GM23338 (cell line): ENCODE measurements around the gene NDOR1. TPM values are rescaled to one million over a fixed set of nuclear protein-coding genes. Genes with fewer than 3 reads are reported as not detected.
A peak's percentile ranks its signal among the peaks of the same experiment; 100 is the strongest.

Source experiments
- ATAC-seq: fragments of 200-7000 bp; cut with Tn5 transposase; 3 replicates; pipeline ENCODE4 v1.9.1; 2020
- DNase-seq: peaks from one replicate; pipeline ENCODE4 v3.0.0-alpha.2; 2015; ENCODE audit warnings: low spot score
- H2AFZ ChIP-seq: fragments of 200-600 bp; sonication (generic); 2 replicates; pipeline ENCODE4 v1.8.0; 2016; ENCODE audit warnings: antibody characterized with exemption, mild to moderate bottlenecking, moderate library complexity
- H3F3A ChIP-seq: fragments of 200-600 bp; sonication (generic); replicated peaks from 2 replicates; pipeline ENCODE4 v1.8.0; 2017; ENCODE audit warnings: antibody characterized with exemption, mixed run types, low read depth
- H3K27ac ChIP-seq: fragments of 200-600 bp; sonication (generic); 2 replicates; pipeline ENCODE4 v1.6.1; 2016; ENCODE audit warnings: low read depth
- H3K27me3 ChIP-seq: fragments of 200-600 bp; sonication (generic); 2 replicates; pipeline ENCODE4 v1.8.0; 2016; ENCODE audit warnings: mild to moderate bottlenecking, mixed run types, moderate library complexity; ENCODE audit not compliant: insufficient read depth
- H3K36me3 ChIP-seq: fragments of 200-600 bp; sonication (generic); 2 replicates; pipeline ENCODE4 v1.8.0; 2016; ENCODE audit warnings: mild to moderate bottlenecking; ENCODE audit not compliant: insufficient read depth
- H3K4me1 ChIP-seq: fragments of 200-600 bp; sonication (generic); 2 replicates; pipeline ENCODE4 v1.8.0; 2016; ENCODE audit warnings: mild to moderate bottlenecking, moderate library complexity; ENCODE audit not compliant: insufficient read depth
- H3K4me2 ChIP-seq: fragments of 200-600 bp; sonication (generic); 2 replicates; pipeline ENCODE4 v1.7.1; 2017; ENCODE audit warnings: mixed run types
- H3K4me3 ChIP-seq: fragments of 200-600 bp; sonication (generic); 2 replicates; pipeline ENCODE4 v1.6.1; 2016; ENCODE audit warnings: mixed run types
- H3K79me2 ChIP-seq: fragments of 200-600 bp; sonication (generic); replicated peaks from 2 replicates; pipeline ENCODE4 v1.8.0; 2017; ENCODE audit warnings: mild to moderate bottlenecking; ENCODE audit not compliant: insufficient read depth
- H3K9me2 ChIP-seq: fragments of 200-600 bp; sonication (generic); 2 replicates; pipeline ENCODE4 v1.8.0; 2017; ENCODE audit not compliant: insufficient read depth
- H4K20me1 ChIP-seq: fragments of 200-600 bp; sonication (generic); replicated peaks from 2 replicates; pipeline ENCODE4 v1.8.0; 2017; ENCODE audit warnings: mild to moderate bottlenecking; ENCODE audit not compliant: insufficient read depth
- H3K27ac Mint-ChIP-seq: 2 replicates; pipeline ENCODE4 v1.8.0; 2020; ENCODE audit warnings: inconsistent platforms, mild to moderate bottlenecking, moderate library complexity, mixed read lengths
- H3K27me3 Mint-ChIP-seq: 3 replicates; pipeline ENCODE4 v1.8.0; 2022; ENCODE audit warnings: low read depth, mild to moderate bottlenecking, moderate library complexity, mixed read lengths, inconsistent platforms; ENCODE audit not compliant: insufficient read depth, poor library complexity
- H3K36me3 Mint-ChIP-seq: 3 replicates; pipeline ENCODE4 v1.8.0; 2021; ENCODE audit warnings: low read depth, mild to moderate bottlenecking, inconsistent platforms, moderate library complexity, mixed read lengths
- H3K4me1 Mint-ChIP-seq: 3 replicates; pipeline ENCODE4 v1.8.0; 2020; ENCODE audit warnings: mild to moderate bottlenecking, inconsistent platforms, mixed read lengths
- H3K4me3 Mint-ChIP-seq: 3 replicates; pipeline ENCODE4 v1.8.0; 2021; ENCODE audit warnings: moderate library complexity, mild to moderate bottlenecking, inconsistent platforms, mixed read lengths
- H3K9me3 Mint-ChIP-seq: 3 replicates; pipeline ENCODE4 v1.8.0; 2020; ENCODE audit warnings: moderate library complexity, mild to moderate bottlenecking, inconsistent platforms, mixed read lengths
- EZH2 ChIP-seq: fragments of 200-600 bp; sonication (generic); IDR thresholded peaks from one replicate; pipeline ENCODE4 v1.8.0; 2017; ENCODE audit warnings: antibody characterized with exemption, mild to moderate bottlenecking, low read depth; ENCODE audit not compliant: unreplicated experiment
- EZH2phosphoT487 ChIP-seq: fragments of 200-600 bp; sonication (generic); IDR thresholded peaks from one replicate; pipeline ENCODE4 v1.8.1; 2018; ENCODE audit warnings: antibody characterized with exemption; ENCODE audit not compliant: unreplicated experiment
- NANOG ChIP-seq: IDR thresholded peaks from 2 replicates; pipeline ENCODE4 v1.6.1; 2016; ENCODE audit warnings: antibody characterized with exemption, borderline replicate concordance
- POLR2AphosphoS5 ChIP-seq: IDR thresholded peaks from 2 replicates; pipeline ENCODE4 v1.6.1; 2016; ENCODE audit warnings: antibody characterized with exemption, low read depth
- STAT1 ChIP-seq: IDR thresholded peaks from one replicate; pipeline ENCODE4 v1.6.1; 2016; ENCODE audit warnings: antibody characterized with exemption; ENCODE audit not compliant: unreplicated experiment
- ZNF114 ChIP-seq: fragments of 250-450 bp; sonication (Bioruptor Pico); IDR thresholded peaks from 2 replicates; pipeline ENCODE4 v1.5.0; 2020; ENCODE audit warnings: mild to moderate bottlenecking, moderate library complexity
- ZNF331 ChIP-seq: fragments of 250-450 bp; sonication (Bioruptor Pico); IDR thresholded peaks from 2 replicates; pipeline ENCODE4 v1.5.0; 2020; ENCODE audit warnings: low read depth, mild to moderate bottlenecking, moderate library complexity
- polyA plus RNA-seq: library from polyadenylated mRNA; unstranded; fragments of >200 nt; fragmentation: Nextera tagmentation; extraction: Ambion mirVana; gene quantifications from 2 replicates; pipeline ENCODE4 v1.2.1, GENCODE V29; 2016
- total RNA-seq: library from RNA; depleted of rRNA; stranded (reverse); fragments of >200 nt; shearing (Covaris generic); gene quantifications from 2 replicates; pipeline ENCODE4 v1.2.3, GENCODE V29; 2014
- TF ChIP-seq, protein P1 (sequence below): IDR thresholded peaks from one replicate; pipeline ENCODE4 v1.6.1; 2018; ENCODE audit warnings: antibody characterized with exemption; ENCODE audit not compliant: unreplicated experiment
- TF ChIP-seq, protein P2 (sequence below): IDR thresholded peaks from 2 replicates; pipeline ENCODE4 v1.6.1; 2016; ENCODE audit warnings: antibody characterized with exemption
- TF ChIP-seq, protein P3 (sequence below): fragments of 250-450 bp; sonication (Bioruptor Pico); IDR thresholded peaks from 2 replicates; pipeline ENCODE4 v1.5.0; 2020; ENCODE audit warnings: mild to moderate bottlenecking, moderate library complexity

NDOR1 gene
- total and polyA plus RNA-seq, 2 experiments from 2014 or later, result 19.4 to 38.1 TPM

DNA sequence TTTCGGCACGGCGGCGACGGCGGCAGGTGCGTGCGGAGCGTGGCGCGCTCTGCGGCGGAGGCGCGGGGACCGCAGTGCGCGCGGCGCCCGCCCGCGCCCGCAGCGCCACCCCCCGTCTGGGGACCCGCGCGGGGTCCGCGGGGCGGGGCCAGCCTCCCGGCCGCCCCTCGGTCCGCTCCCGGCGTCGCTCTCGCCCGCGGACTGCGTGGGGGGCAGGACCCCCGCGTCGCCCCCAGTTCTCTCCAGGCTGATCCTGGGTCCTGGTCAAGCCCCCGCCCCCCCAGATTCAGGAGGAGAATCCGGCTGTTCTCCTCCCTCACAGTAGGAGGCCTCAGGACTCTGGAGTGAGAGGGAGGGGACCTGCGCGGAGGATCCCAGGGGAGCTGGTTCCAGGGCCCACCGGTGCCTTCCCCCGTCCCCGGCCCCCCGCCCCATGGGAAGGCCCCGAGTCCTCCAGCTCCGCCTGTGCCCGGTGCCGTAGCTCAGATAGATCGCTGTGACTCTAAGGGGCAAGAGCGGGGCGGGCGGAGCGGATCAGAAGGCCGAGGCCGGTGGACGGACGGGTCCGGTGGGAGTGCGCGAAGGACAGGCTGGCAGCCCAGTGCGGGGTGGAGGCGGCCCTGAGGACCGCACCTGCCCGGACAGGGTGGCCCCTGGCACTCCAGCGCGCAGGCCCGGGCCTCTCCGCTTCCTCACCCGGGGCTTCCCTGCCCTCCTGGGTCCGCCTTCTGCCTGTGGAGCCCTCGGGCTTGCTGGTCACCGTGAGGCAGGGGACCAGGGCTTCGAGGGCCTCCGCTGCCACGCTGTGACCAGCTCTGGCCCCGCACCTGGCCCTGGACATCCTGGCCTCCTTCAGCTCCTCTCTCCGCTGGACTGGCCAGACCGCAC, 16.9 kb downstream of the NDOR1 start, which contains the start of gene RNF208:
RNF208 (minus strand) TSS at position 51 of the 888 bp plus-strand sequence. CDS start 1,028 bp downstream, outside the sequence.
- Histone ChIP-seq H3F3A (0 out of 2 replicates have a peak, but pooled peaks cover 9% of the 10 kb centered on the region), H3K79me2 (no peaks in the 10 kb centered on the region), H3K27me3 (peaks cover 9% of the 10 kb centered on the region; the same call in 1 of the 2 replicates), H3K4me2 (peak within 1 kb of the TSS; percentile 85), H3K9me2 (no peaks in the 10 kb centered on the region), H3K27ac (no peak within 1 kb of the TSS), H3K4me3 (peak within 1 kb of the TSS; percentile 94), H2AFZ (no peak within 1 kb of the TSS; the same call in 1 of the 2 replicates), H4K20me1 (no peaks in the 10 kb centered on the region), H3K4me1 (peaks cover 3% of the 10 kb centered on the region; the same call in 1 of the 2 replicates), H3K36me3 (no peaks in the 10 kb centered on the region)
- Mint-ChIP-seq H3K4me1 (peaks cover 2% of the 10 kb centered on the region; the same call in 2 of the 3 replicates), H3K36me3 (no peaks in the 10 kb centered on the region), H3K27me3 (peaks cover under 1% of the 10 kb centered on the region), H3K9me3 (no peaks in the 10 kb centered on the region), H3K4me3 (peak within 1 kb of the TSS; percentile 70), H3K27ac (no peak within 1 kb of the TSS)
- DNase-seq (peak; percentile 50), ATAC-seq (peak; percentile 6)
- TF ChIP-seq POLR2AphosphoS5 (no peak; the same call in 1 of the 2 replicates), EZH2phosphoT487 (no peak), NANOG (no peak), STAT1 (no peak), ZNF114 (CRISPR knock-in tag) (no peak), EZH2 (no peak), ZNF331 (no peak)
- TF ChIP-seq, protein P1, sequence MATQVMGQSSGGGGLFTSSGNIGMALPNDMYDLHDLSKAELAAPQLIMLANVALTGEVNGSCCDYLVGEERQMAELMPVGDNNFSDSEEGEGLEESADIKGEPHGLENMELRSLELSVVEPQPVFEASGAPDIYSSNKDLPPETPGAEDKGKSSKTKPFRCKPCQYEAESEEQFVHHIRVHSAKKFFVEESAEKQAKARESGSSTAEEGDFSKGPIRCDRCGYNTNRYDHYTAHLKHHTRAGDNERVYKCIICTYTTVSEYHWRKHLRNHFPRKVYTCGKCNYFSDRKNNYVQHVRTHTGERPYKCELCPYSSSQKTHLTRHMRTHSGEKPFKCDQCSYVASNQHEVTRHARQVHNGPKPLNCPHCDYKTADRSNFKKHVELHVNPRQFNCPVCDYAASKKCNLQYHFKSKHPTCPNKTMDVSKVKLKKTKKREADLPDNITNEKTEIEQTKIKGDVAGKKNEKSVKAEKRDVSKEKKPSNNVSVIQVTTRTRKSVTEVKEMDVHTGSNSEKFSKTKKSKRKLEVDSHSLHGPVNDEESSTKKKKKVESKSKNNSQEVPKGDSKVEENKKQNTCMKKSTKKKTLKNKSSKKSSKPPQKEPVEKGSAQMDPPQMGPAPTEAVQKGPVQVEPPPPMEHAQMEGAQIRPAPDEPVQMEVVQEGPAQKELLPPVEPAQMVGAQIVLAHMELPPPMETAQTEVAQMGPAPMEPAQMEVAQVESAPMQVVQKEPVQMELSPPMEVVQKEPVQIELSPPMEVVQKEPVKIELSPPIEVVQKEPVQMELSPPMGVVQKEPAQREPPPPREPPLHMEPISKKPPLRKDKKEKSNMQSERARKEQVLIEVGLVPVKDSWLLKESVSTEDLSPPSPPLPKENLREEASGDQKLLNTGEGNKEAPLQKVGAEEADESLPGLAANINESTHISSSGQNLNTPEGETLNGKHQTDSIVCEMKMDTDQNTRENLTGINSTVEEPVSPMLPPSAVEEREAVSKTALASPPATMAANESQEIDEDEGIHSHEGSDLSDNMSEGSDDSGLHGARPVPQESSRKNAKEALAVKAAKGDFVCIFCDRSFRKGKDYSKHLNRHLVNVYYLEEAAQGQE, result no peak
- TF ChIP-seq, protein P2, sequence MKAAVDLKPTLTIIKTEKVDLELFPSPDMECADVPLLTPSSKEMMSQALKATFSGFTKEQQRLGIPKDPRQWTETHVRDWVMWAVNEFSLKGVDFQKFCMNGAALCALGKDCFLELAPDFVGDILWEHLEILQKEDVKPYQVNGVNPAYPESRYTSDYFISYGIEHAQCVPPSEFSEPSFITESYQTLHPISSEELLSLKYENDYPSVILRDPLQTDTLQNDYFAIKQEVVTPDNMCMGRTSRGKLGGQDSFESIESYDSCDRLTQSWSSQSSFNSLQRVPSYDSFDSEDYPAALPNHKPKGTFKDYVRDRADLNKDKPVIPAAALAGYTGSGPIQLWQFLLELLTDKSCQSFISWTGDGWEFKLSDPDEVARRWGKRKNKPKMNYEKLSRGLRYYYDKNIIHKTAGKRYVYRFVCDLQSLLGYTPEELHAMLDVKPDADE, result no peak
- TF ChIP-seq, protein P3, sequence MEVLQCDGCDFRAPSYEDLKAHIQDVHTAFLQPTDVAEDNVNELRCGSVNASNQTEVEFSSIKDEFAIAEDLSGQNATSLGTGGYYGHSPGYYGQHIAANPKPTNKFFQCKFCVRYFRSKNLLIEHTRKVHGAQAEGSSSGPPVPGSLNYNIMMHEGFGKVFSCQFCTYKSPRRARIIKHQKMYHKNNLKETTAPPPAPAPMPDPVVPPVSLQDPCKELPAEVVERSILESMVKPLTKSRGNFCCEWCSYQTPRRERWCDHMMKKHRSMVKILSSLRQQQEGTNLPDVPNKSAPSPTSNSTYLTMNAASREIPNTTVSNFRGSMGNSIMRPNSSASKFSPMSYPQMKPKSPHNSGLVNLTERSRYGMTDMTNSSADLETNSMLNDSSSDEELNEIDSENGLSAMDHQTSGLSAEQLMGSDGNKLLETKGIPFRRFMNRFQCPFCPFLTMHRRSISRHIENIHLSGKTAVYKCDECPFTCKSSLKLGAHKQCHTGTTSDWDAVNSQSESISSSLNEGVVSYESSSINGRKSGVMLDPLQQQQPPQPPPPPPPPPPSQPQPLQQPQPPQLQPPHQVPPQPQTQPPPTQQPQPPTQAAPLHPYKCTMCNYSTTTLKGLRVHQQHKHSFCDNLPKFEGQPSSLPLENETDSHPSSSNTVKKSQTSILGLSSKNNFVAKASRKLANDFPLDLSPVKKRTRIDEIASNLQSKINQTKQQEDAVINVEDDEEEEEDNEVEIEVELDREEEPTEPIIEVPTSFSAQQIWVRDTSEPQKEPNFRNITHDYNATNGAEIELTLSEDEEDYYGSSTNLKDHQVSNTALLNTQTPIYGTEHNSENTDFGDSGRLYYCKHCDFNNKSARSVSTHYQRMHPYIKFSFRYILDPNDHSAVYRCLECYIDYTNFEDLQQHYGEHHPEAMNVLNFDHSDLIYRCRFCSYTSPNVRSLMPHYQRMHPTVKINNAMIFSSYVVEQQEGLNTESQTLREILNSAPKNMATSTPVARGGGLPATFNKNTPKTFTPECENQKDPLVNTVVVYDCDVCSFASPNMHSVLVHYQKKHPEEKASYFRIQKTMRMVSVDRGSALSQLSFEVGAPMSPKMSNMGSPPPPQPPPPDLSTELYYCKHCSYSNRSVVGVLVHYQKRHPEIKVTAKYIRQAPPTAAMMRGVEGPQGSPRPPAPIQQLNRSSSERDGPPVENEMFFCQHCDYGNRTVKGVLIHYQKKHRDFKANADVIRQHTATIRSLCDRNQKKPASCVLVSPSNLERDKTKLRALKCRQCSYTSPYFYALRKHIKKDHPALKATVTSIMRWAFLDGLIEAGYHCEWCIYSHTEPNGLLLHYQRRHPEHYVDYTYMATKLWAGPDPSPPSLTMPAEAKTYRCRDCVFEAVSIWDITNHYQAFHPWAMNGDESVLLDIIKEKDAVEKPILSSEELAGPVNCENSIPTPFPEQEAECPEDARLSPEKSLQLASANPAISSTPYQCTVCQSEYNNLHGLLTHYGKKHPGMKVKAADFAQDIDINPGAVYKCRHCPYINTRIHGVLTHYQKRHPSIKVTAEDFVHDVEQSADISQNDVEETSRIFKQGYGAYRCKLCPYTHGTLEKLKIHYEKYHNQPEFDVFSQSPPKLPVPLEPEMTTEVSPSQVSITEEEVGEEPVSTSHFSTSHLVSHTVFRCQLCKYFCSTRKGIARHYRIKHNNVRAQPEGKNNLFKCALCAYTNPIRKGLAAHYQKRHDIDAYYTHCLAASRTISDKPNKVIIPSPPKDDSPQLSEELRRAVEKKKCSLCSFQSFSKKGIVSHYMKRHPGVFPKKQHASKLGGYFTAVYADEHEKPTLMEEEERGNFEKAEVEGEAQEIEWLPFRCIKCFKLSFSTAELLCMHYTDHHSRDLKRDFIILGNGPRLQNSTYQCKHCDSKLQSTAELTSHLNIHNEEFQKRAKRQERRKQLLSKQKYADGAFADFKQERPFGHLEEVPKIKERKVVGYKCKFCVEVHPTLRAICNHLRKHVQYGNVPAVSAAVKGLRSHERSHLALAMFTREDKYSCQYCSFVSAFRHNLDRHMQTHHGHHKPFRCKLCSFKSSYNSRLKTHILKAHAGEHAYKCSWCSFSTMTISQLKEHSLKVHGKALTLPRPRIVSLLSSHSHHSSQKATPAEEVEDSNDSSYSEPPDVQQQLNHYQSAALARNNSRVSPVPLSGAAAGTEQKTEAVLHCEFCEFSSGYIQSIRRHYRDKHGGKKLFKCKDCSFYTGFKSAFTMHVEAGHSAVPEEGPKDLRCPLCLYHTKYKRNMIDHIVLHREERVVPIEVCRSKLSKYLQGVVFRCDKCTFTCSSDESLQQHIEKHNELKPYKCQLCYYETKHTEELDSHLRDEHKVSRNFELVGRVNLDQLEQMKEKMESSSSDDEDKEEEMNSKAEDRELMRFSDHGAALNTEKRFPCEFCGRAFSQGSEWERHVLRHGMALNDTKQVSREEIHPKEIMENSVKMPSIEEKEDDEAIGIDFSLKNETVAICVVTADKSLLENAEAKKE (CRISPR knock-in tag), result no peak
